ENCODE results near the gene AUTS2.

DNA sequence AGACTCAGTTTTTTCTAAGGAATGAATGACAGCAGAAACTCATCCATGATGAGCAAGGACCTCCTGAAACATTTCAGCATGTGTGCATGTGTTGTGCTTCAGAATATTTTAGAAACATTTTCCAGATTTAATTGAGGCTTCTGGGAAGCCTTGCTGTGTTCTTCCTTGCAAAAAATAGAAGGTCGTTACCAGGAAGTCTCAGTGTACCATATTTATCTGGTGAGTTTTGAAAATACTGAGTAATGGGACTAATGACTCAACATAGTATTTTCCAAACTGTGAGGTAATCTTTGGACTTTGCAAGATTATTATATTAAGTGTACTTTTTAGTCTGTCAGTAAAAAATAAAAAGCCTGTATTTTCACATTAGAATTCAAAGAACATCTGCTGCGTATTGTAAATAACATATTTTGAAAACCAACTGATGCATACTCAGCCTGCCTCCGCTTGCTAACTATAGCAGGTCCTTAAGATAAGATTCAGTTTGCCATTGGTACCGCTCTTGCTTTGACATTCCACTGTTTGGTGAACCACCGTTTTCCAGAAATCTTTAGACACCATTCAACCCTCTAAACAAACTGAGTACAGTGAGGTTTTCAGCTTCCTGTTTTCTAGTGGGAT, 794.1 kb downstream of the AUTS2 start:
- TF ChIP-seq ATF3 (IDR thresholded peaks at IDR 0.05; ENCODE audit: borderline replicate concordance, extremely low read depth, low read depth, low read length) (no peak), REST (IDR thresholded peaks at IDR 0.05; ENCODE audit: low read depth, low read length) (no peak), POLR2AphosphoS5 (IDR thresholded peaks at IDR 0.05; ENCODE audit: low read length) (no peak)

Measured in GM12878 (cell line).